Hematopoietic multipotent progenitor cell treated with erythropoietin and hydrocortisone succinate and interleukin-3 and kit ligand, for 15 days (in vitro differentiated cells): ENCODE data around the gene CLEC16A.
A peak's percentile ranks its signal among the peaks of the same experiment; 100 is the strongest.

Source experiments
- DNase-seq: peaks from one replicate; pipeline ENCODE4 v3.0.0-alpha.2; 2015; ENCODE audit warnings: low spot score

Gene CLEC16A

DNA sequence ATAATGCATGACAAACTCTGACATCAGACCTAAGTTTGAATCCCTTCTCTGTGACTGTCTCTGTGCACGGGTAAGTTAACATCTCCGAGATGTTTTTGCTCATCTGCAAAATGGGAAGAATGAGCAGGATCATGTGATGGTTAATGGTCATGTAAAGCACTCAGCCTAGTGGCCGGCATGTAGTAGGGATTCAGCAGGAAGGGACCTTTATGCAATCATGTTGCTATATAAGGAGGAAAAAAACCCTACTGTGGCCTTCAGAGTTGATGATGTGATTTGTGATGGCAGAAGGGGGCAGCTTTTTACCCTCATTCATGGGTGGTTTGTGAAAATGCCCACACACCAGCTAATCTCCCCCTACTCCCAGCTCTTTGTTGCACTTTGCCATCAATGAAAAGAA, 24.1 kb downstream of the CLEC16A start:
- no peak for DNase-seq

DNA sequence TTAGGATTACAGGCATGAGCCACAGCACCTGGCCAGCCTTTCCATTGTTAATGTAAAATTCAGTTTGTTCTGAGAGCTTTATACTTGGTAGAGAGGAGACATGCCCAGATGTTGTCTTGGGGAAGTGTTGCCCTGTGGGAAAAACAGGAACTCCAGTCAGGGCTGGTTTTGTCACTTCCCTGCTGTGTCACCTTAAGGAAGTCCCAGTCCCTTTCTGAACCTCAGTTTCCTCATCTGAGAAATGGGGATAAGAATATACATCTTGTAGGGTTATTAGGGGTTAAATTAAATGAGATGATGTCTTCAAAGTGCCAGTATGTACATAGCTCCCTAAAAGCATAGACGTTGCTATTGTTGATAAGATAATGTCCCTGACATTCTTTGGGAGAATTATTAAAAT, 25.3 kb downstream of the CLEC16A start:
- no peak for DNase-seq

DNA sequence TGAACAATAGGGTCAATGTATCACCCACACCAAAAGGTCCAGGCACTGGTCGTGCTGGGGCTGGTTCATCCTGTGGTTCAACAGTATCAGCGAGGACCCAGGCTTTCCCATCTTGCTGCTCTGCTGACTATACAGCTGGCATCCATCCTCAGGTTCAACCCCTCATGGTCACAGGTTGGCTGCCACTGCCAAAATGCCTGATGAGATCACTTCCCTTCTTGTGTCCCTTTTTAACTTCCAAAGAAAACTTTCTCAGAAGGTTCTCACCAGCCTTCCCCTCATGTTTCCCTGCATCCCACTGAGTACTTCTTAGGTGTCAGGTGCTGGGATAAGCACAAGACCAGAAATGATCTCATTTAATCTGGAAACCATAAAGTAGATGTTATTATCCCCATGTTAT, 25.7 kb downstream of the CLEC16A start:
- DNase-seq: no peak

DNA sequence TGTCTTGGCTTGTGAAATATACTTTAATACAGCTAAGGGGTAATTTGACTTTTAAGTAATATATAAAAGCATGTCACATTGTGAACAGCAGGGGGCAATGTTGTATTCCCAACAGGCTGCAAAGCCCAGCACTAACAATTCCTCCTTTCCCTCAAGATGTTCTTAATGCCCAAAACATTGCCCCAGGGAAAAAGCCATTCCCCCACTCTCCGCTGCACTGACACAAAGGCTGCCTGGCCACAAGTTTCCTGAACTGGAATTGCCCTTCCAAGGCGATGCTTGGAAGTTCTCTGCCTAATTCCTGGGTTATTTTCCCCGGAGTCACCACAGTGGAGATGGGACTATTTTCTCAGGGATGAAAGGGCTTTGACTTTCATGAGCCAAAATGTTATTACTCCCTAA, 27.2 kb downstream of the CLEC16A start:
- DNase-seq: peak; percentile 83

DNA sequence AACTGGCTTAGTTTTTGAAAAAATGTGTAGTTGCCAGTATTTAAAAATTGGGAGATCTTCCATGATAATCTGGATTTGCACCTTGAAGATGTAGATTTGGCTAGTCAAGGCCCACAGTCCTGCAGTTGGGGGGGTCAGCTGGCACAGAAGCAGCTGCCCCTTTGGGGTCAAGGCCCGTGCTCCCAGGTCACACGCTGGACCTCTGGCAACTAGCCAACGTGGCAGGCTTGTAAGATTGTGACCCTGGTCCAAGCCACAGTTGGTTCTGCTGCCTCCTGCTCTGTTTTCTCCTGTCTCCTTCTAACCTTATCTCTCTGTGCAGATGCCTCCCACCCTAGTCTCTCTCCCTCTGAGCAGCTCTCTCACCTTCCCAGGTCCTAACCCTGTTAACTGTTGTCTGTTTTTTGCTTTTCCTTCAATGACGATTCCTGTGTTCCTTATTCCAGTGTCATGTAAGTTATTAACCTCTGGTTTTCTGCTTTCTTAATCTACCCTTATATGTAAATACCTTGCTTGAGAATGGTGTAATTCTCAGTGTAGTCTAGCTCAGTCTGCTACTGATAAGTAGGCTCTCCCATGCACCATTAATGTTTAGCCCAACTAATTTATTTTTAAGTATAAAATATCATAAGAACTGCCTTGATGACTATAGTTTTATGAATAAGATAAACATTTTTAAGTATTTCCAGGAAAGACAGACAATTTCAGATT, 27.9 kb downstream of the CLEC16A start:
- peak; percentile 81 for DNase-seq

DNA sequence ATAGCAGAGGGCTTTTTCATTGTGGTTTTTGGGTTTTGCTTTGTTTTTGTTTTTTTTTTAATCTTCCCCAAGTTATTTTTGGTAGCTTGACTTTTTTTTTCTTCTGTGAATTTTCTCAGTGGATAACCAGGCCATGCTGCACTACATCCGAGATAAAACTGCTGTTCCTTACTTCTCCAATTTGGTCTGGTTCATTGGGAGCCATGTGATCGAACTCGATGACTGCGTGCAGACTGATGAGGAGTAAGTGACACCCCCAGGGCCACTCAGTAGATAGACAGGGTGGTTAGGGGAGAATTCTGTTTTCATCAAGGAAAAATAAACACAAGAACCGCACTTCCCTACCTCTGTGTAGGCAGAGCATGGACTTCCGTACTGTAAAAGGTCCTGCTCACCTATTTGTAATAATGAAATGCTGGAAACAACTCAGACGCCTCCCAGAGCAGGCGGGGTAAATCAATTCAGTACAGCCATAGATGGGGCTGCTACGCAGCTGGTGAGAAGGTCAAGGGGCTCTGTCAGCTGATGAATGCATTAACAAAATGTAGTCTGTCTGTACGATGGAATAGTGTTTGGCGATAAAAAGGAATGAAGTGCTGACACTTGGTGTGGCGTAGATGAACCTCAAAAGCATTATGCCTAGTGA, 28.6 kb downstream of the CLEC16A start:
- peak; percentile 37 for DNase-seq

DNA sequence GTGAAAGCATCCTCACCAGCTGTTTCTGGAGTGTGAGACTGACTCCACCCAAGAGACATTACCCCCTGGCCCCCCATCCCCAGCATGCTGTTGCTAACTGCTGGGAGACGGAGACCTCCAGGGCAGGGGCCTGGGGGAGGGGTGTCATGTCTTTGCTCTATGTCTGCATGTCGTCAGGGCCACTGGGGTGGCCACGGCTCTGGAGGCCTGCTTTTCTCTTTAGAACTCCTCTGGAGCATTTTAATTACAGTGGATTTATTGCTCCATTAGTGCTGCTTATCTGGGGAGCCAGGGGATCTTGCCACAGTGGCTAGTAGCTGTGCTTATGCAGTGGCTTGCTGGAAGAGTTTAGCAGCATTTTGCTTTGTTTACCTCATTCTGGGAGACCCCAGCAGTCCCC, 32.3 kb downstream of the CLEC16A start:
- no peak for DNase-seq

DNA sequence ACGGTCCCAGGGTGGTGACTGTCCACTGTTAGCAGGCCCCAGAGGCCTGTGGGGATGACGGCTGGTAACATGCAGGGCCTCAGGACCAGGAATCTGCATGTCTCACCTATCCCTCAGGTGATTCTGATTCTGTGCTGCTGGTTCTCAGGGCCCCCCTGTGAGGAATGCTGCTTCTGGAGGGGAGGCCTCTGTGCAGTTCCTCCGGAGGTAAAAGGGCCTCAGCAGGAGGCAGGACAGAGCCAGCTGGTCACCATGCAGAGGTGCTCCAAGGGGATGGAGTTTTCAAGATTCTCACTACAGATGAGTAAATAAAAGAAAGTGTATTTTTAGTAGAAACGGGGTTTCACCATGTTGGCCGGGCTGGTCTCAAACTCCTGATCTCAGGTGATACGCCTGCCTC, 33.8 kb downstream of the CLEC16A start:
- no peak for DNase-seq

DNA sequence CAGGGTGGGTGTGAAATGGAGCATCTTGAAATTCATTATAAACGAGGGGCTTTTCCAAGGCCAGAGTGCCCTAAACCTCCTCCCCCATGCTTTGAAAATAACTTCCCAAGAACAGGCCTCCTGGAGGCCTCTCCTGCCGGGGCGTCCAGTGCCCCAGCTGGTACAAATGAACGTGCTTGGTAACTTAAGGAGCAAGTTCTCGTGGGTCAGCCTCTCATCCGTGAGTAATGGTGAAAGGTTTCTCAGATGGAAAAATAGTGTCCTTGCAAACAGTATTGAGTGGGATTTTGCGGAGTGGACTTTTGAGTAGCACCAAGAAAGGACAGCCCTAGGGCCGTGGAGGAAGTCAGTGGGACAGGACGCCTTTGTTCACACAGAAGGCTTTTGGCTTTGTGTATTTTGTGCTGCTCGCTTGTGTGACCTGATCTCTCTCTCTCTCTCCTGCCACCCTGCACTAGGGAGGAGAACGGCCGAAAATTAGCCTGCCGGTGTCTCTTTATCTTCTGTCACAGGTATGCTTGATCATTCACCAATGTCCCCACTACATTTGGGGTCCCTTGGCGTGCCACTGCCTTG, 34.6 kb downstream of the CLEC16A start:
- no peak for DNase-seq

DNA sequence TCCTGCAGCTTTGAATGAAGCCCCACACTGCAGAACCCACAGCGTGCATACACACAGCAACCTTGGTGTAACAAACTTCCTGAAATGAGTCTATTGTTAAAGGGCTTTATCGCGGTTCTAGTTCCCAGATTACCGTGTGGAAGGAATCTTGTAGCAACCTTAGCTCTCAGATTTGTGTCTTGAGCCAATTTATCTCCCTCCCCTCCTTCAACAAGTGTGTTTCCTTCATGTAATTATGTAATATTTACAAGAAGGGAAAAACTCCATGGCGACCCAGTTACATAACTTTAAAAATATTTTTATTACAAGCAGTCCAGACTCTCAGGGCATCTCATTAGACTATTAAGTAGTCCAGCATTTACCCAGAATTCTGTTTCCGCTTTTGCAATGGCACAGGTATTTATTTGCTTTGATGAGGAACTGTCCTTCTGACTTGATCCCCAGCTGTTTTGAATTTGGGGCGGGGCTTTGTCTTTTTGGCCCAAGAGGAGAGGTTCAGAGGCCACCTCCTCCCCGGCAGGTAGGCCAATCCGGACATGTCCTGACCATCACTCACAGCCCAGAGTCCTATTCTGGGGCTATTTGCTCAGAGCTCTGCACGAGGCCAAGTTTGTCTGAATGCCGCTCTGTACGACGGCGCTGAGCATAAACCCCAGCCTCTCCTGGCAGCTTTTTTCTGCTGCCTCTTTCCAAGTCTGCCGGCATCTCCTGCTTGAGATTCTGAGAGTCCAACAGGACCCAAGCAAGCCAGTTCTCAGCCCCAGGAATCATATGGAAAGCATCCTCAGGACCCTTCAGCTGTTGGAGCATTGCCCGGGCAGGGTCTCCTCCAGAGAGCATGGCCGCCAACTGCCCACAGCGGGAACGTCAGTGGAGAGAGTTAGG, 35.6 kb downstream of the CLEC16A start:
- no peak for DNase-seq

DNA sequence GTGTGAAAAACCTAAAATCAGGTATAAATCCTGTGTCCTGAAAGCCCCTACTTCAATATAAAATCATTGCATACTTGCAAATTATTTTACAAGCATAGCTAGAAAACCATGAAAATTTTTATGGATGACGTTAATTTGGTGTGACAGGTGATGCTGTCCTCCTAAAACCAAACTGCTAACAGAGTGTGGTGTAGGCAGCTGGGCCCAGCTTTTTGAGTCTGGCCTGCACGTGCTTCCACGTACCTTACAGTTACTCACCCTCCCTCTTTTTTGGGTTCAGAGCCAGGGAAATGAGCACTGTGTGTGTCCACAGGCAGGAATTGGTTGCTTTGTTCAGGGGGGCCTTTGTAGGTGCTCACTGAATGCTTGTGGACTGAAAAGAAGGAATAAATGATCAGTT, 36.4 kb downstream of the CLEC16A start:
- DNase-seq: no peak

DNA sequence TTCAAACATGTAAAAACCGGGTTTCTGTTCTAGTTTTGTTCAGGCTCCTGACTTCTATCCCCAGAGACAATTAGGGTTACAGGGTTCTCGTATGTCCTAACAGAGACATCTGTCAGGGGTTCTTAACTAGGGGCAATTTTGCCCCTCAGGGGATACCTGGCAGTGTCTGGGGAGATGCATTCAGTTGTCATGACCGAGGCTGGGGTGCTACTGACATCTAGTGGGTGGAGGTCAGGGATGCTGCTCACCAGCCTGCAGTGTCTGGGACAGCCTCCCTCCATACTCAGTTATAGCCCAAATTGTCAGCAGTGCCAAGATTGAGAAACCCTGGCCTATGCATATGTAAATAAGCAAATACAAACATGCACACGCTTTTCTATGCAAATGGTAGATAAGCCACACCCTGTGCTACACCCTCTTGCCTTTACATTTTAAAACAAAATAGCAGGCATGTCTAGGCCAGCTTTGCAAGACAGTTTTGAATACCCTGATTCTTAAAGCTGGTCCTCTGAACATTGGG, 37.4 kb downstream of the CLEC16A start:
- DNase-seq: peak; percentile 70

DNA sequence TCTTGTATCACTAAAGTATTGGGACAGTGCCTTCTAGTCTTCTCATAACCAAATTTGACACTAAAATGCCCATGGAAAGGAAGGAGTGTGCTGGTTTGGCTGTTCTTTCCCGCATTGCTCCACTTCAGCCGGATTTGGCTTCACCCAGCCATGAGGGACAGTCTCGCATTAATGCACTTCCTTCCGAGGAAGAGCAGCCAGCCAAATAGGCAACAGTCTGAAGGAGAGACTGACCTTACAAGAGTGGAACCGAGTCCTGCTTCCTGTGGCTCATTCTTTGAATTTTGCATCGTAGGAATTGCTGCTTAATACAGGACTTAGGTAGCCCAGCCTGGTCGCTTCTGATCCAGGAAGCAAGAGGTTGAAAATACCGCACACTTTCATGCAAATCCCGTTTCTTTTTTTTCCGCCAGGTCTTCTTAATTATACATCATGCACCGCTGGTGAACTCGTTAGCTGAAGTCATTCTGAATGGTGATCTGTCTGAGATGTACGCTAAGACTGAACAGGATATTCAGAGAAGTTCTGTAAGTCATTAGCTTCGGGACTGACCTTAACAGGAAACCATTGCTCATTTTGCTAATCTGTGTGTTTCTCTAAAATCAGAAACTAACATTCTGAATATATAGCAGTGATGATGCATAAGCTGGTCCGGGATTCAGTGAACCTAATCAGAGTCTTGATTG, 38.2 kb downstream of the CLEC16A start:
- no peak for DNase-seq

DNA sequence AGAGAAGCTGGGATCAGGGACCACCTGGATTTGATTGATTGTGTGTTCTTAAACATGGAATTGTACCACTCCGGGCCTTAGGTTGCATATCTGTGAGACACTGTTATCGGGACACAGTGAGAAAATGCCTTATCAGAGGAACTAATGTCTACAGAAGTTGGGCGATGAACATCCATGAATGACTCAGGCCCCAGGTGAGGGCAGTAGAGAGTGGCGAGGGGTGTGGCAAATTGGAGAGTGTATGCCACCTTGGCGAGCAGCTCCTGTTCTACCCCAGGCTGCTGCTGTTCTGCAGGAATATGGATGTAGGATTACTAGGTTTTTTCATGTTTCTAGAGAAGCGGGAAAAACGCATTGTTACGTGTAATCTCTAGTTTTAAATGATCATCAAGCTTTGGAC, 38.8 kb downstream of the CLEC16A start:
- DNase-seq: no peak

DNA sequence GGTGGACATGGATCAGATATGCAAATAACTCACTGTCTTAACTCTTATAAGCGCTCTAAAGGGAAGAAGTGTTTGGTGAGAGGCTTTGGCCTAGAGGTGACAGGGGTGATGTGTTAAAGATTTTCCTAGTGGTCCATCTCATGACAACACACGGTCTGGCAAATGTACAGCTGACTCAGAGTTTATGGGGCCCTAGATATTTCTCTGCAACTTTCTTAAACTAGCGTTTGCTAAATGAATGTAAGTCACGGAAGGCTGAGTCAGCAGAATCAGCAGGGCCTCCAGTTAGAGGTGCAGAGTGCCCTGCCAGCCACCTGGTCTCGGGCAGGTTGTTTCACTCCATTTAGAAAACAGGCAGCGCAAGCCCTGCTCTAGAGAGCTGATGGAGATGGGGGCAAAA, 40.1 kb downstream of the CLEC16A start:
- no peak for DNase-seq

DNA sequence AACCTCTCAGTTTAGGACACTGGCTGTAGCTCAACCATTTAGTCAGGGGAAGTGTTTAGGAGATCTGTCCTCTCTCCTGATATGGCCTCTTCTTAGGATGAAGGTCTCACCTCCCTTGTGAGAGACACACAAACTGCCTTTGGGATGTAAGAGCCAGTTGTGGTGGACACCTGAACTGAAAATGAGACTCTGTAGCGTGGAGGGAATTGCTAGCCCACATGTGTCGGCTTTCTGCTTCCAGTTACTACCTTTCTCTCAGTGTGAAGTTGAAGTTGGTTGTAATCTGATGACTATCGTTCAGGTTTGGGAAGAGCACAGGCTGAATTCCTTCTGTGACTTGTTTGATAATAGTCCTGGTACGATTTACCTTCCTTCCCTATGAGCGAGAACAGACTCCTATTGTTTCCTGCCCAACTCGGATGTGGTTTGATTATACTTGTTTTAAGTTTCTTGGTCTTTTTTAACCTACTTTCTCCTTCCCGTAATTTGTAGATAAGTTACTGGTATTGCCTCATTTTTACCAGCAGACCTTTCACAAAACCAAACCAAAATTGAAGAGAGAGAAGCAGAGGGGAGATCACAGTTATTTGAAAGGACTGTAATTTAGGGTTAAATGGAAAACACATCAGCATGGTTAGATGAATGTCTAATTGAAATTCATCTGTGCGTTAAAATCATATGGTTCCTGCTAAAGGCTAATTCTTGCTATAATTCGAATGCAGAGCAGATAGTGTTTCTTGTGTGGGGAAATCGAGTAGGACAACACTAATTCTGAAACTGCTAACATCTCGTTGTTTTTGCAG, 43.2 kb downstream of the CLEC16A start:
- DNase-seq: no peak

DNA sequence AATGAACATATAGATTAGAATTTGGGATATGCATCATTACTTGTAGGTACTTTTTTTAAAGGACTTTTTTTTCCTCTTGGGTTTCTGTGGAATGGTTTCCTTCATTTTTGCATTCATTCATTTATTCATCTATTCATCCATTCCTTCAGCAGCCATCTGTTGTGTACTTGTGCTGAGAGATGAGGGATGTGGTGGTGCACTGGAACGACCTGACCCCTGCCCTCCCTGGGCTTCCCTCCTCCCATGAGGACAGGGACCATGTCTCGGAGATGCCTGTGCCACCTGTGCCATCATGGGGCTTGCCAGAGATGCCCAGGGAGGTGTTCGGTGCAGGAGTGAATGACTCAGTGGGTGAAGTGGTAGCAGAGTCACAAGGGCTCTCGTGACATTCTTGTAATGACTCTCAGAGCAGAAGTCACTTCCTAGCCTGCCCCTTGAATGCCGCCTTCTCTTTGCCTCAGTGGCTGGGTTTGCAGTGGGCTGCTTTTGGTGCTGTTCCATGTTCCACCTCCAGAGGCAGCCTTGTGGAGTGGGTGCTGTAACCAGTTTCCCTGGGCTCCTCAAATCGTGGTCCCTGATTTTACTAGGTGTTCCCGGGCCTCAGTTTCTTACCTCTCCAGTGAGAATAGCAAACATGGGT, 43.9 kb downstream of the CLEC16A start:
- DNase-seq: peak; percentile 15

DNA sequence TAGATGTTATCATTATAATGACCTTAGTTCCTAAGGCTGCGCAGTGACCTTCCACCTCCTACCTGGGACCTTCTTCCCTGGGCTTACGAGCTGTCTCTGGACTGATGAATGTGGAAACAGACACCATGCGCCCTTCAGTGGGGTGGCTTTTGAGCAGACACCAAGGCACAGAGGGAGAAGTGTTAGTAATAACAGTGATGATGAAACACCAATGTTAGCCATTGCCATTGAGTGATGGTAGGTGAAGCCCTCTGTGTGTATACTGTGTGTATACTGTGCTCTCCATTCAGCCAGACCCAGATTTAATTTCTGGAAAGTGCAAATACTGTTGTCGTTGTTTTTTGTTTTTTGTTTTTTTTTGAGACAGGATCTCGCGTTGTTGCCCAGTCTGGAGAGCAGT, 44.5 kb downstream of the CLEC16A start:
- no peak for DNase-seq

DNA sequence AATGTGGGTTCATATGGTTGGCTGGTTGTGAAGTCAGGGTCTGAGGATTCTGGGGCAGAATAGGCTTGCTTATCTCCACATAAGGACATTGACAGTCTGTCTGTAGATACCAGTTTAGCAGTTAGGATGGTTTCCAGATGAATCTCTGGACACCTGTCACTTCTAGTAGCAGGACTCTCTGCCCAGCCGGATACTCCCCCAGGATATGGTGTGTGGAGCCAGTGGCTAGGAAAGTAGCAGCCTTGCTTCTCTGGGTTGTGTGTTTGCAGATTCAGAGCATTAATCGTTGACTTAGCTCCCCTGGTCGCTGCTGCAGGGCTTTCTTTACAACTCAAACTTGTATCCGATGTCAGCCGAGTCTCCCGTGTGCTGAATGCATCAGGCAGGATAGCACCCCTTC, 45.2 kb downstream of the CLEC16A start:
- no peak for DNase-seq

DNA sequence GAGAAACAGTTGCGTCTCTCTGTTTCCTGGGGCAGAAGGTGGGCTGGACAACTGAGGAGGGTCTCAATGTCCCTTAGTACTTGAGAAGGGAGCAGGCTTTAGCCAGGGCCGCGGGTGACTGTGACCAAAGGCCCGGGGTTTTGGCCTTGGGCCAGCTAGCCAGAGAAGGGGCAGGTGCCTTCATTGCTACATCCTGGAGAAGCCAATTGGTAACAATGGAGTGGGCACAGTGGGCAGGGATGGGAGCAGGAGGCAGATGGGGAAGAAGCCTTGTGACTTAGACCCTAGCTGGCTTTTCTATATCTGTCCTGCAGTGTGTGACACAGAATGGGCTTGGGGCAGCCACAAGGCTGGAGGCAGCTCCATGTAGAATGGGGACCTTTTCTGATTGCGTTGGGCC, 46.0 kb downstream of the CLEC16A start:
- DNase-seq: no peak

DNA sequence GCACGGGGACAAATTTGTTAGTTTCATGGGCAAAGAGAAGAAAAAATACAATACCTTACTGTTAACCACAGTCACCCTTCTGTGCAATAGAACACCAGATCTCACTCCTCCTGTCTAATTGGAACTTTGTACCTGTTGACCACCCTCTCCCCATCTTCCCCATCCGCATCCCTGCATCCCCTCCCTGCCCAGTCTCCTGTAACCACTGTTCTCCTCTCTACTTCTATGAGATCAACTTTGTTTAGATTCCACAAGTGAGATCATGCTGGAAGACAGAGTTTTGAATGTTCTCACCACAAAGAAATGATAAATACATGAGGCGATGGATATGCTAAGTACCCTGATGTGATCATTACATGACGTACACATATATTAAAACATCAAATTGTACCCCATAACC, 47.7 kb downstream of the CLEC16A start:
- DNase-seq: no peak
